GM18507 (cell line): Measurements from ENCODE around the gene STUB1.
A peak's percentile ranks its signal among the peaks of the same experiment; 100 is the strongest.

ENCODE experiments used
- DNase-seq: peaks from one replicate; pipeline ENCODE4 v3.0.0; 2011; ENCODE audit warnings: low read depth; ENCODE audit not compliant: insufficient read length; ENCODE audit errors: extremely low spot score
- FAIRE-seq: peaks from 2 replicates; lab custom pipeline; 2011; peaks lifted over from hg19 to GRCh38; lab: Jason Lieb, UNC

The STUB1 gene

DNA sequence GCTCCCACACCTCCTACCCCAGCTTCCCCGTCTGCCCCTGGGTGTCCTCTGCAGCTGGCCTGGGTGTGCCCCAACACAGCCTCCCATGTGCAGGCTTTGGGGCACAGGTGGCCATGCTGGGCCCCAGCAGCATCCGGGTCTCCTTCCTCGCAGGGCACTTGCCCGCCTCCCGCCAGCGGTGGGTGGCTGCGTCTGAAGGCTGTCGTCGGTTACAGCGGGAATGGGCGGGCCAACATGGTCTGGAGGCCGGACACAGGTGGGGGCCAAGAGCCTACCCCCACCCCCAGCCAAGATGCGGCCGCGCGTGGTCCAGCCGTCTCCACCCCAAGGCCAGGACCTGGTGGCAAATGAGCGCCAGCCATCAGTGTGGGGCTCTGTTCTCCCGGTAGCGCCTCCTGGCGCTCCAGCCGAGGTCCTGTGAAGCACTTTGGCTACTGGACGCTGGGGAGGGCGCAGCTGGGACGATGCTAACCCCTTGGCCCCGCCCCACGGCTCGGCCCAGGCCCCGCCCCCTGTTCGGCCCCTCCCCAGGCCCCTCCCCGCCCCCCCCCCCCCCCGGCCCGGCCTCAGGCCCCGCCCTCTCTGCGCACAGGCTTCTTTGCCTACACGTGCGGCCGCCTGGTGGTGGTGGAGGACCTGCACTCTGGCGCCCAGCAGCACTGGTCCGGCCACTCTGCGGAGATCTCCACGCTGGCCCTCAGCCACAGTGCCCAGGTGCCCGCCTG, 19.6 kb upstream of the STUB1 start:
- DNase-seq = peak; percentile 88

DNA sequence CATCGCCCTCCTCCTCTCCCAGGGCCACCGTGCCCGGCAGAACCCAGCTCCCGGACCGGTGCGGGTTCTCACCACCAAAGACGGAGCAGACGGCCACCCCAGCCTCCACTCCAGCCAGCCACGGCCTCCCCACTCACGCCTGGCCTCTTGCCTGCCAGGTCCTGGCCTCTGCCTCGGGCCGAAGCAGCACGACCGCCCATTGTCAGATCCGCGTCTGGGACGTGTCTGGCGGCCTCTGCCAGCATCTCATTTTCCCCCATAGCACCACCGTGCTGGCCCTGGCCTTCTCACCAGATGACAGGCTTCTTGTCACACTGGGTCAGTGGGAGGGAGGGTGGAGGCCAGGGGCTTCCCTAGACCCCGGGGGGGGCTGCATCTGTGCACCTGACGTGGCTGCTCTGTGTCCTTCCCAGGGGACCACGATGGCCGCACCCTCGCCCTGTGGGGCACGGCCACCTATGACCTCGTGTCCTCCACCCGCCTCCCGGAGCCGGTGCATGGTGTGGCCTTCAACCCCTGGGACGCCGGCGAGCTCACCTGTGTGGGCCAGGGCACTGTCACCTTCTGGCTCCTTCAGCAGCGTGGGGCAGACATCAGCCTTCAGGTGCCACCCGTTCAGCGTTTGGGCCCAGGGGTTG, 18.9 kb upstream of the STUB1 start:
- no peak for DNase-seq
- FAIRE-seq = no peak

More for the DNA sequence above, 19.6 kb upstream of the STUB1 start:
- FAIRE-seq = peak; percentile 66

DNA sequence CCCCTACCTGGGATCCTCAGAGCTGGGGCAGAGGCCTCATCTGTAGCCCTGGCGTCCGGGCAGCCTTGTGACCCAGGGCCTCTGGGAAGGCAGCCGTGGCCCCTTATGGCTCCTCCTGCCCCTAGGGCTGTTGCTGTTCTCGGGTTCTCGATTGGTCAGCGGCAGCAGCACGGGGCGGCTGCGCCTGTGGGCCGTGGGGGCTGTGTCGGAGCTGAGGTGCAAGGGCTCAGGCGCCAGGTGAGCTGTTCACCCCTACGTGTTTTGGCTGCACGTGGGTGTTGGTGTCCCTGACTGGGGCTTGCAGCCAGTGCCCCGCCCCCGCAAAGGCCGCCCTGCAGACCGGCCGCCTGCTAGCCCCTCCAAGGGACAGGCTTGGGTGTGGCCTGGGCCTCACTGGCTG, 18.1 kb upstream of the STUB1 start:
- DNase-seq (no peak), FAIRE-seq (no peak)

DNA sequence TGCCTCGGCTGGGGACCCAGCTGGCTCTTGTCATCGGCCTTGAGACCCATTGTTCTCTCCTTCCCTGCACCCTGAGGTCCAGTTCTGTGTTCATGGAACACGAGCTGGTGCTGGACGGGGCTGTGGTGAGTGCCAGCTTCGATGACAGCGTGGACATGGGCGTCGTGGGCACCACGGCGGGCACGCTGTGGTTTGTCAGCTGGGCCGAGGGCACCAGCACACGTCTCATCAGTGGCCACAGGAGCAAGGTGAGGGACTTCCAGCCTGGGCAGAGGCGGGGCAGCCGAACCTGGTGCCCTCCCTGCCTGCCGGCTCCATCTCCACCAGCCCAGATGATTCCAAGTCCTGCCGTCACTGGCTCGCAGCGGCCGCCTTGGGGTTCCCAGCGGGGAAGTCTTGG, 17.6 kb upstream of the STUB1 start:
- DNase-seq = no peak

DNA sequence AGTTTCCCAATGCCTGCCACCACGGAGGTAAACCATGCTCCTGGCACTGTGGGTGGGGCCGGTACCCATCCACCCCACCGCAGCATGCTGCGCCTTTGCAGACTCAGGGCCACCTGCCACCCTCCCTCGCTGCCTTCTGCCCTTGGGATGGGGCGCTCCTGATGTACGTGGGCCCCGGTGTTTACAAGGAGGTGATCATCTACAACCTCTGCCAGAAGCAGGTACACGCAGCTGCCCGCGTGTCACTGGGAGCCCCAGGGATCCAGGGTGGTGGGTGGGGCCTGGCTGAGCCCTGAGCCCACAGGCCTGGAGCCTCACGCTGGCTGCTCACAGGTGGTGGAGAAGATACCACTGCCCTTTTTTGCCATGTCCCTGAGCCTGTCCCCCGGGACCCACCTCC, 13.6 kb upstream of the STUB1 start:
- no peak for FAIRE-seq
- no peak for DNase-seq

More for the DNA sequence above, 17.6 kb upstream of the STUB1 start:
- no peak for FAIRE-seq

DNA sequence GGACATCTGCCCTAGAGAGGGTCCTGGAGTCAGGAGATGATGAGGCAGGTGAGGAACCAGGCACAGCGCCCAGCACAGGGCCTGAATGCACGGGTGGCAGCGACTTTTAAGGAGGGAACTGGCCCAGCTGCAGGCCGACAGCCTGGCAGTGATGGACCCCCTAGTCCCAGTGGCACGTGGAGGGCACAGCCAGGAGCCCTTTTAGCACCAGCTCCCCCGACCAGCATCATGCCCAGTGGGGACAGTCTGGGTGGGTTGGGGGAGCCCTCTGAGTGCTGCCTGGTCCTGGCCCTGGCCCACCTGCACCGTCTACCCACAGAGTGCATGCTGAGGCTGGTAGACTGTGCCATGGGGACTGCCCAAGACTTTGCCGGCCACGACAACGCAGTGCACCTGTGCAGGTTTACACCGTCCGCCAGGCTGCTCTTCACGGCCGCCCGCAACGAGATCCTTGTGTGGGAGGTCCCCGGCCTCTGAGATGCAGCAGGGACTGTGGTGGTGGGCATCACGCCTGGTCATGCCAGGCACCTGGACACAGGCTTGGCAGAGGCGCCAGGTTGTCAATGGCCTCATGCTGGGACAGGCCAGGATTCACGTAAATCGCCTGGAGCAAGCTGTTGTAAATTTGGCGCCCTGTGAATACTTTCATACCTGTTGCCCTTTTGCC, 13.0 kb upstream of the STUB1 start:
- FAIRE-seq (no peak), DNase-seq (no peak)

DNA sequence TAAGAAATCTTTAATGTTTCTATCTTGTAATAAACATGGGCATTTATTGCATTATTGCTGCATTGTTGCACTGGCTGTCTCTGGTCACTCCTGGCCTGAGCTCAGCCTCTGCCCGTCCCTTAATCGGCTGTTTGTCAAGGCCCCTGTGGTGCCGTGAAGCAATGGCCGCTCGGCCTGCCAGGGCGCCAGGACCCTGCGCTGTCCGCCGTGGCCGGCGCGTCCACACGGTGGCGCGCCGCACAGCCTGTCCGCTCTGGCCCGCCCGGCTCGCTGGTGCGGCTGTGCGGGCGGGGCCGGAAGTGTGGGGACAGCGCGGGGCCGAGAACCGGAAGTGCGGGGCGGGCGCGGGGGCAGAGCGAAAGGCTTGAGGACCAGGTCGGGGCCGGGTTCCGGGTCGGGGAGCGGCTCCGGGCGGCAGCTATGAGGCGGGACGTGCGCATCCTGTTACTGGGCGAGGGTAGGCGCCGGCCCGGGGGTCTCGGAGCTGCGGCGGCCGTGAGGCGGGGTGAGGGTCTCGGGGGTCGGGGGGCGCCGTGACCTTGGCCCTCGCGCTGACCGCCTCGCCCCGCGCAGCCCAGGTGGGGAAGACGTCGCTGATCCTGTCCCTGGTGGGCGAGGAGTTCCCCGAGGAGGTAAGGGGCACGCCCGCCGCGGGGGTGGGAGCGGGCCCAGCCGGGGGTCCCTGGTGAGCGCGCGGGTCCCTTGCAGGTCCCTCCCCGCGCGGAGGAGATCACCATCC, 12.3 kb upstream of the STUB1 start, which contains the start of gene RHOT2:
Gene RHOT2 (plus strand): TSS at position 353 of the 739 bp plus-strand sequence. CDS start 68 bp downstream, at position 421.
- DNase-seq (peak; percentile 74), FAIRE-seq (peak; percentile 83)

DNA sequence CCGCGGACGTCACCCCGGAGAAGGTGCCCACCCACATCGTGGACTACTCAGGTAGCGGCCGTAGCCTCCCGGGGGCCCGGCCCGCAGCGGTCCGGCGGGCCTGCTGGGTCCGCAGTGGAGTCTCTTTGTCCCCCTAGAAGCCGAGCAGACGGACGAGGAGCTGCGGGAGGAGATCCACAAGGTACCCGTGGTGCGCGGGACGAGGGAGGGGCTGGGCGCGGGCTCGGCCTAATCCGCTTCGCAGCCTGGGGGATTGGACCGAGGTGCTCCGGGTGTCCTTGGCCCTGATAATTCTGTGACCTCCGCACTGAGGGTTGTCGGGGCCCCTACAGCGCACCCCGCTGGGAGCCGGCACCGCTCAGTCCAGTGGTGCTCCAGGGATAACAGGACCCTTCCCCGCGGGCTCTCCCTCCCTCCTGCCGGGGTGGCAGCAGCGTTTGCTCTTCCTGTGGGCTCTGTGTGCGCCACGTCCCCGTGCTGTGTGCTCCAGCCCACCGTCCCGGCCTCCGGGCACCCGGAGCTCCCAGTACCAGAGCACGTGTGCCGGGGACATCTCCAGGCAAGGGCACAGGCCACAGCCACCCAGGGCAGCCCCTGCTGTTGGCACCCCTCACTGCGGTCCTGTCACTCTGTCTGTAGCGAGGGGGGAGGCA, 11.6 kb upstream of the STUB1 start:
- FAIRE-seq (no peak), DNase-seq (no peak)

DNA sequence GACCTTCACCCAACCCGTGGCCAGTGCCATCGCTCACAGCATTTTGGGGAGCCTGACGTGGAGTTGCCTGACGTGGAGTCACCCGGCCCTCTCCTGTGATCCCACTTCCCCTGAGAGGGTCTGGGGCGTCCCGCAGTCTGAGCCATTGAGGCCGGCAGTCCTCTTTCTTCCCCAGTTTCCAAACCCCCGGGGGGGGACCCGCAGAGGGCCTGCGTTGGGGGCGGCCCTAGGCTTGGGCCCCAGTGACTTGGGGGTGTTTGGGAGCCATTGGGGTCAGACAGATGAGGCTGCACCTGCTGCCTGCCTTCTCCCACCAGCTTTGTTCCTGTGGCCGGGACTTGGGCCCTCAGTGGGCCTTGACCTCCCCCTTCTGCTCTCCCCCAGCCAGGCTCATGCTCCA, 10.5 kb upstream of the STUB1 start:
- no peak for FAIRE-seq
- DNase-seq = no peak

DNA sequence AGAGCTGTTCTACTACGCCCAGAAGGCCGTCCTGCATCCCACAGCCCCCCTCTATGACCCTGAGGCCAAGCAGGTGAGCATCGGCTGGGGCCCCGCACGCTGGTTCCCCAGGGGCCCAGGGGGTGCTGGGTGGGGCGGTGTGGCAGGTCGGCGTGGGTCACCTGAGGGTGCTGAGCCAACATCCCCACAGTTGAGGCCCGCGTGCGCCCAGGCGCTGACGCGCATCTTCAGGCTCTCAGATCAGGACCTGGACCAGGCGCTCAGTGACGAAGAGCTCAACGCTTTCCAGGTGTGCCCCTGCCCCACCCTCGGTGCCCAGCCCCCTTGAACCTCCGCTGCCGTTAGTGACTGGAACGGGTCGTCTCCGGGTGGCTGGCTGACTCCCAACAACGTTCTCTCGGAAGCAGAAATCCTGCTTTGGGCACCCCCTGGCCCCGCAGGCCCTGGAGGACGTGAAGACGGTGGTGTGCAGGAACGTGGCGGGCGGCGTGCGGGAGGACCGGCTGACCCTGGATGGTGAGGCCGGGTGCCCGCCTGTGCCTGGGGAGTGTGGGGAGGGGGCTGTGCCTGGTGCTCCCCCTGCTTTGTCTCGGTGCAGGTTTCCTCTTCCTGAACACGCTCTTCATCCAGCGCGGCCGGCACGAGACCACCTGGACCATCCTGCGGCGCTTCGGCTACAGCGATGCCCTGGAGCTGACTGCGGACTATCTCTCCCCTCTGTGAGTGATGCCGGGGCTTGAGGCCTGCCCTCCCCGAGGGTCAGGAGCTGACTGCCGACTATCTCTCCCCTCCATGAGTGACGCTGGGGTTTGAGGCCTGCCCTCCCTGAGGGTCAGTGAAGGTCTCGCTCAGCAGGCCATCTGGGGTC, 9.5 kb upstream of the STUB1 start:
- DNase-seq = no peak
- no peak for FAIRE-seq

DNA sequence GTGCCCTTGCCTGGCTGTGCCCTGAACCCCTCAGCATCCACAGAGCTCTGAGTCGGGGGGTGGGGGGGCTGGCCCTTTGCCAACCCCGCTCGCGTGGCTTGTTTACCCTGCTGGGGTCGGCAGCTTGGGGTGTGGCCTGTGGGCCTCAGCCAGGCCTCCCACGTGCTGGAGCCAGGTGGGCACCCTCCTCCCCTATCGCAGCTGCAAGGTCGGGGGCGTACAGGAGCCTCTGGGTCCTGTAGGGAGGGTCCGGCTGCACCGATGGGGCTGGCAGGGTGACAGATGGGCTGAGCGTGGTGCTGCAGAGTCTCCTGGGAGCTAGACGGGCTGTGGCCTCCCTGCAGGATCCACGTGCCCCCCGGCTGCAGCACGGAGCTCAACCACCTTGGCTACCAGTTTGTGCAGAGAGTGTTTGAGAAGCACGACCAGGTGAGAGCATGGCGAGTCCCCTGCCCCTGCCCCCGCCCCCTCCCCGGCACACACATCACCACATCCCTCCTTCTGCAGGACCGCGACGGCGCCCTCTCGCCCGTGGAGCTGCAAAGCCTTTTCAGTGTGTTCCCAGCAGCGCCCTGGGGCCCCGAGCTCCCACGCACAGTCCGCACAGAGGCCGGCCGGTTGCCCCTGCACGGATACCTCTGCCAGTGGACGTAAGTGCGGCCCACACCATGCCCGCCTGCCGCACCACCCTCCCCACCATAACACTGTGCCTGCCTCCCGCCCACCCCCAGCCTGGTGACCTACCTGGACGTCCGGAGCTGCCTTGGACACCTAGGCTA, 8.7 kb upstream of the STUB1 start:
- DNase-seq = no peak
- no peak for FAIRE-seq

DNA sequence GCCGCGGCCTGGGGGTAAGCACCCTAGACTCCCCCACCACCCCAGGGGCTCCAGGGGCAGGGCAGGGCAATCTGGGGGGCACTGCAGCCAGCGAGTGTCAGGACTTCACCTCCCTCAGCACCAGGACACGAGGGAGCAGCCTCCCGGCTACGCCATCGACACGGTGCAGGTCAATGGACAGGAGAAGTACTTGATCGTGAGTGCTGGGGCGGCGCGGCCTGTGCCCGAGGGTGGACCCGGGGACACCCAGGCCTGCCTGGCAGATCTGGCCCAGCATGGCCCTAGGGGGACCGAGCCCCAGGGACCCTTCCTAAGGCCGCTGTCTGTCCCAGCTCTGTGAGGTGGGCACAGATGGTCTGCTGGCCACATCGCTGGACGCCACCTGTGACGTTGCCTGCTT, 7.8 kb upstream of the STUB1 start:
- DNase-seq (no peak), FAIRE-seq (no peak)

DNA sequence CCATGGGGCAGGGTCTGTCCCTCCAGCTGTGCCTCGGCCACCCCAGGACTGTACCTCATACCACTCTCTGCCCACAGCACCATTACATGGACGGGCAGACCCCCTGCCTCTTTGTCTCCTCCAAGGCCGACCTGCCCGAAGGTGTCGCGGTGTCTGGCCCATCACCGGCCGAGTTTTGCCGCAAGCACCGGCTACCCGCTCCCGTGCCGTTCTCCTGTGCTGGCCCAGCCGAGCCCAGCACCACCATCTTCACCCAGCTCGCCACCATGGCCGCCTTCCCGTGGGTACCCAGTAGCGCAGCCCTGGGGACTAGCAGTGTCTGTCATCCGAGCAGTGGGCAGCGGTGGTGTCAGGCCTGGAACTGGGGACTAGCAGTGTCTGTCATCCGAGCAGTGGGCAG, 7.4 kb upstream of the STUB1 start:
- no peak for FAIRE-seq
- DNase-seq = no peak

DNA sequence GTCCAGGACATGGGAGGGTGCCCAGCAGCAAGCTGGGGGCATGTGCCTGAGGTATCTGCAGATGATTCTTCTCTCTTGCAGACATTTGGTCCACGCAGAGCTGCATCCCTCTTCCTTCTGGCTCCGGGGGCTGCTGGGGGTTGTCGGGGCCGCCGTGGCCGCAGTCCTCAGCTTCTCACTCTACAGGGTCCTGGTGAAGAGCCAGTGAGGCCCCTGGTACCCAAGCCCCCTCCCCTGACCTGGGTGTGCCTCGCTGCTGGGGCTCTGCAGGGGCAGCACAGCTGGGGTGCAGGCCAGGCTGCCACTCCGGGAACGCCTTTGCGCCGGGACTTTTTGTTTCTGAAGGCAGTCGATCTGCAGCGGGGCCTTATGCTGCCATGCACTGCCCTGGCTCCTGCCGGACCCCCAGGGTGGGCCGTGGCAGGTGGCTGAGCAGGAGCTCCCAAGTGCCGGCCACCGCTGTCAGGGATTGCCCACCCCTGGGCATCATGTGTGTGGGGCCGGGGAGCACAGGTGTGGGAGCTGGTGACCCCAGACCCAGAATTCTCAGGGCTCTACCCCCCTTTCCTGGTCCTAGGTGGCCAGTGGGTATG, 6.7 kb upstream of the STUB1 start:
- no peak for FAIRE-seq
- DNase-seq = no peak

DNA sequence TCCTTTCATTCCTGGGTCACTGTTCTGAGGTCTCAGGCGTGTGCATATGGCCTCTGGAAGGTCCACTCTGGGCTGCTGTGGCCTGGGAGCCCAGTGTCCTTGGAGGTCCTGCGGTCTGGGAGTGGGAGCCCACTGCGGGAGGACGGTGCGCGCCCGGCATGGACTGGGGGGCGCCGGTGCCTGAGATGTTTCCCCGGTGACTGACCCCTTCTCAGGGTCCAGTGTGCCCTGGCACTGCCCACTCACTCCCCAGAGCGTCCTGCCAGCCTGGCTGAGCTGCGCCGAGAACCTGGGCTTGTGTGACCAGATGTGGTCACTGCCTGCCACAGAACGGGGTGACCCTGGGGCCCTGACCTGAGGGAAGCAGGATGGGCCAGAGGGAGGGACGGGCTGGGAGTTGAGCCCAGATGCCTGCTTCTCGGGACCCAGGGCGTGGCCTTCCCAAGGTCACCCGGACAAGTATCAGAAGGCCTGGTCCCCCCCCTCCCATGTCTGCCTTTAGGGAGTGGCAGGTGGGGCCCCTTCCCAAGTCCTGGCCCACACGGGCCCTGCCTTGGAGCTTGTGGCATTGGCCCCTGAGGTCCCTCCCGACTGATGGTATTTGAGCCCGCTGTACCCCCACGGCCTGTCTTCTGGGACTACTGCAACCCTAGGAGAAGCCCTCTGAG, 5.9 kb upstream of the STUB1 start:
- no peak for FAIRE-seq
- DNase-seq = no peak

DNA sequence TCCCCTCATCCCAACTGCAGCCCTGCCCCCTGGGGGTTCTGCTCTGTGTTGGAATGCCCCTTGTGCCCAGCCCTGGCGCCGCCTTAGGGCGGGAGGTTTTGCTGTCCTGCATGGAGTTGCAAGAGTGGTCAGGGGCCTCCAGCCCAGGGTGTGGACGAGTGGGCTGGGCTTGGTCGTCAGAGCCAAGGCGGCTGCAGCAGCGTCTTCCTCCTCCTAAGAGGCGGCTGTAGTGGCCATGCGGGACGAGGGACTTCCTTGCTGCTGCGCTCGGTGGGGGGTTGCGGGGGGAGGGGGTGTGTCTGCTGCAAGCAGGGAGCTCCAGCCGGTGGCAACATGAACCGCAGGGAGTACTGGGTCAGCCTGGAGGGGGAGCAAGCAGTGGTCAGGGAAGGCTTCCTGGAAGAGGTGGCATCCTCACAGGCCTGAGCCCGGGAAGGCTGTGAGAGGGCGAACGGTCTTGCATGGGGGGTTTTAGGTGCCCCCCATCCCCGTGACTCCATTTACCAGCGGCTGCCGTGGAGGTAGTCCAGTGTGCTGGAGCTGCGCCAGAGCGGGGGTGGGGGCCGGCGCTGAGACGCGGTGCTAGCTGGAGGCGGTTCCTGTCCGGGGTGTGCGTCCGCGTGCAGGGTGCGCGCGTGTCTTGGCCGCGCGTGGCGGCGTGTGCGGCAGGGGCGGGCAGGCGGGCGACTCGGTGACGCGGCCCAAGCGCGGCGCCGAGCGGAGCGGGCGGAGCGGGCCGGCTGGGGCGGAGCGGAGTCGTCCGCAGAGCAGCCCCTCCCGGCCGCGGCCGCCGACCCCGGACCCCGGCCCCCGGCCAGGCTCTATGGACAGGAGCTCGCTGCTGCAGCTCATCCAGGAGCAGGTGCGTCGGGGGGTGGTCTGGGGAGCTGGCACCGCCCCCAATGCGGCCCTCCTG, 5.0 kb upstream of the STUB1 start, which contains the start of gene RHBDL1:
Gene RHBDL1 (plus strand): TSS at position 704 of the 916 bp plus-strand sequence. CDS start 120 bp downstream, at position 824.
- no peak for FAIRE-seq
- no peak for DNase-seq
